Ascending aorta (tissue), 2 donors: ENCODE measurements around the gene ATP6V1B1. TPM values are rescaled to one million over a fixed set of nuclear protein-coding genes. Genes with fewer than 3 reads are reported as not detected.

ENCODE experiments used
- DNase-seq, 2 donors: peaks; one replicate each; pipeline ENCODE4 v3.0.0-alpha.2; 2019; ENCODE audit warnings: low spot score in 2 of 2
- H3K27ac ChIP-seq, 2 donors: fragments of 200-600 bp; sonication (generic); one replicate each; pipeline ENCODE4 v1.5.1; 2016 to 2017; ENCODE audit warnings: mild to moderate bottlenecking in 1 of 2
- H3K27me3 ChIP-seq: fragments of 200-600 bp; sonication (generic); one replicate; pipeline ENCODE4 v1.5.1; 2017
- H3K36me3 ChIP-seq, 2 donors: fragments of 200-600 bp; sonication (generic); one replicate each; pipeline ENCODE4 v1.5.1; 2016
- H3K4me1 ChIP-seq, 2 donors: fragments of 200-600 bp; sonication (generic); one replicate each; pipeline ENCODE4 v1.5.1; 2016 to 2017; ENCODE audit warnings: mild to moderate bottlenecking in 1 of 2
- H3K4me3 ChIP-seq, 2 donors: fragments of 200-600 bp; sonication (generic); one replicate each; pipeline ENCODE4 v1.5.1; 2016 to 2017; ENCODE audit warnings: mild to moderate bottlenecking in 1 of 2
- H3K9me3 ChIP-seq, 2 donors: fragments of 200-600 bp; sonication (generic); one replicate each; pipeline ENCODE4 v1.5.1; 2016
- CTCF ChIP-seq, 3 experiments: fragments of 200-600 bp in 2 of 3; fragments of 450-650 bp in 1 of 3; sonication (generic) in 2 of 3; IDR thresholded peaks; one replicate each; pipeline ENCODE4 v1.5.1; 2016 to 2019; ENCODE audit warnings: antibody characterized with exemption in 3 of 3, mild to moderate bottlenecking in 1 of 3, moderate library complexity in 1 of 3
- intact Hi-C: fragments of 100-400 bp; cut with DNase I; formaldehyde crosslinking; loops from one replicate; pipeline ENCODE4 v1.15.1; 2023
- total RNA-seq: library from RNA; depleted of rRNA; stranded (reverse); fragments of >200 nt; gene quantifications from one replicate; pipeline ENCODE4 v1.1.0, GENCODE V29; 2016

The ATP6V1B1 gene
- total RNA-seq, 1 donor from 2014 or later, result not detected

- no peaks in the 10 kb centered on the region for H3K4me1 ChIP-seq
- no peak for TF ChIP-seq CTCF (IDR thresholded peaks at IDR 0.05)
- H3K36me3 ChIP-seq, result no peaks in the 10 kb centered on the region
- intact Hi-C loops, result no loop called here
- H3K4me3 ChIP-seq, result no peak overlapping the region
- no peaks in the 10 kb centered on the region for H3K27me3 ChIP-seq
- no peaks in the 10 kb centered on the region for H3K9me3 ChIP-seq
- DNase-seq, result no peak
- H3K27ac ChIP-seq, result no peak overlapping the region
These were observed 15.4 kb upstream of the ATP6V1B1 start for GRCh38 chr2:70920367-70920715.

- Histone ChIP-seq H3K4me1 (no peaks in the 10 kb centered on the region), H3K27ac (no peak overlapping the region), H3K4me3 (no peak overlapping the region), H3K36me3 (no peaks in the 10 kb centered on the region), H3K27me3 (no peaks in the 10 kb centered on the region), H3K9me3 (no peaks in the 10 kb centered on the region)
- TF ChIP-seq CTCF (IDR thresholded peaks at IDR 0.05), result no peak
- intact Hi-C loops, result no loop called here
- peak in 1 of 2 donors; percentile 30 for DNase-seq
These were observed 14.7 kb upstream of the ATP6V1B1 start for GRCh38 chr2:70921031-70921430.

- intact Hi-C loops, result no loop called here
- no peaks in the 10 kb centered on the region for H3K27me3 ChIP-seq
- no peak for TF ChIP-seq CTCF (IDR thresholded peaks at IDR 0.05)
These were observed 13.9 kb upstream of the ATP6V1B1 start for GRCh38 chr2:70921839-70922234.

GRCh38 chr2:70922235-70923234 is 13.2 kb upstream of the ATP6V1B1 start:
- Histone ChIP-seq H3K4me3 (no peak overlapping the region), H3K9me3 (no peaks in the 10 kb centered on the region), H3K27me3 (no peaks in the 10 kb centered on the region), H3K4me1 (no peaks in the 10 kb centered on the region), H3K27ac (no peak overlapping the region), H3K36me3 (no peaks in the 10 kb centered on the region)
- intact Hi-C loops, result no loop called here
- no peak for TF ChIP-seq CTCF (IDR thresholded peaks at IDR 0.05)
- peak in 1 of 2 donors; percentile 45 for DNase-seq

More at GRCh38 chr2:70921839-70922234, 13.9 kb upstream of the ATP6V1B1 start:
- no peak for DNase-seq
- H3K9me3 ChIP-seq, result no peaks in the 10 kb centered on the region
- H3K4me3 ChIP-seq, result no peak overlapping the region
- no peaks in the 10 kb centered on the region for H3K4me1 ChIP-seq
- no peaks in the 10 kb centered on the region for H3K36me3 ChIP-seq
- H3K27ac ChIP-seq, result no peak overlapping the region

- TF ChIP-seq CTCF (IDR thresholded peaks at IDR 0.05), result no peak
- no peaks in the 10 kb centered on the region for H3K4me1 ChIP-seq
- no peak overlapping the region for H3K4me3 ChIP-seq
- H3K36me3 ChIP-seq, result no peaks in the 10 kb centered on the region
- DNase-seq, result peak in 1 of 2 donors; percentile 56
- no peaks in the 10 kb centered on the region for H3K27me3 ChIP-seq
- intact Hi-C loops, result no loop called here
- H3K9me3 ChIP-seq, result no peaks in the 10 kb centered on the region
- no peak overlapping the region for H3K27ac ChIP-seq
These were observed 12.2 kb upstream of the ATP6V1B1 start for GRCh38 chr2:70923378-70924015.
